Measurements from ENCODE around the gene PLEKHA7. TPM values are rescaled to one million over a fixed set of nuclear protein-coding genes. Genes with fewer than 3 reads are reported as not detected.
"Not testable (repeated sequence)": the region's sequence is repeated elsewhere in the genome, so short reads cannot be mapped to it uniquely, and the experiment has no call there.

The PLEKHA7 gene
- polyA plus RNA-seq, 3 donors from 2014 or later, result 0.28 to 0.31 TPM; not detected in 1

GRCh38 chr11:16962589-16962988 is 51.6 kb downstream of the PLEKHA7 start:
- H3K27me3 Mint-ChIP-seq (ENCODE audit: low read depth in 3 of 3); H3K4me1 Mint-ChIP-seq: not testable (repeated sequence)

GRCh38 chr11:16962146-16962545 is 52.1 kb downstream of the PLEKHA7 start:
- H3K9me3 Mint-ChIP-seq, result no peaks in the 10 kb centered on the region
- H3K36me3 Mint-ChIP-seq, result no peaks in the 10 kb centered on the region
- peaks cover 0 to 5% (median 2%) of the 10 kb centered on the region in 3 donors for H3K27me3 Mint-ChIP-seq (ENCODE audit: low read depth in 3 of 3)
- no peak overlapping the region for H3K27ac Mint-ChIP-seq
- H3K4me3 Mint-ChIP-seq, result no peak overlapping the region
- no peaks in the 10 kb centered on the region for H3K4me1 Mint-ChIP-seq
- no peak for DNase-seq

More at GRCh38 chr11:16962589-16962988, 51.6 kb downstream of the PLEKHA7 start:
- H3K27ac Mint-ChIP-seq, H3K9me3 Mint-ChIP-seq, DNase-seq, H3K4me3 Mint-ChIP-seq, H3K36me3 Mint-ChIP-seq: not testable (repeated sequence)

DNA sequence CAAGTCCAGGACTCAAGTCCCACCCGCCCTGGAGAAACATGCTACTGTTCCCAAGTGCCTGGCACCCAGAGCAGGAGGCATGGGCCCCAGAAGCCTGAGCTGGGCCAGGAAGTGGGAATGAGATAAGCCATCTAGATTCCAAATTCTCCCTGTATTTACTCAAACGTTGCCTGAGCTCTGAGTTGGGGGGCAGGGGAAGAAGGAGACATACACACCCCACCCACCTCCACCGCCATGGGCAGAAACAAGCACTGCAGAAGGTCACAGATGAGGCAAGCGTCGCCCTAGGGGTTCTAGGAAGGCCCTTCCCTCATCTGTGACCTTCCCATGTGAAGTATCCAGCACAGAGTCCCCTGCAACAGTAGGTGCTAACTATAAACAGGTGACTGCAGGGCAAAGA is 54.0 kb downstream of the PLEKHA7 start:
- Mint-ChIP-seq H3K36me3 (no peaks in the 10 kb centered on the region), H3K4me3 (no peak overlapping the region), H3K27me3 (ENCODE audit: low read depth in 3 of 3) (peaks cover 2% of the 10 kb centered on the region in 3 donors), H3K4me1 (no peaks in the 10 kb centered on the region), H3K27ac (no peak overlapping the region), H3K9me3 (no peaks in the 10 kb centered on the region)
- DNase-seq, result no peak

DNA sequence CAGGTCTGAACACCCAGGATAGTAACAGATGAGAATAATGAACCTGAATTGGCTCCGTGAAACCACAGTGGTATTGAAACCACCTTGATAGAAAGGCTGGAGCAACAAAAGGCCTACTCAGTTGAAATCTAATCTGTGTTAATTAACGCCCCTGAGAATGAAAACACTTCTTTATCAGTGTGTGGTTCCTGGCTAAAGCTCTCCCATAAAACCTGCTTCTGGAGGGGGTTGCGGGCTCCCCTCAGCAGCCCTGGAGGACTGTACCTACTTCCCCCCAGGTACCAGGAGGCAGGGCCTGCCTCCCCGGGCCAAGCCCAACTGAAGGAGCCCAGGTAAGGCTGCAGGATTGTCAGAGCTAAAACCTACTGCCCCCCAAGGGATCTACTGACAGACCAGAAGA is 54.6 kb downstream of the PLEKHA7 start:
- no peaks in the 10 kb centered on the region for H3K36me3 Mint-ChIP-seq
- no peaks in the 10 kb centered on the region for H3K9me3 Mint-ChIP-seq
- no peak for DNase-seq
- H3K27me3 Mint-ChIP-seq (ENCODE audit: low read depth in 3 of 3), result peaks cover 2 to 4% (median 2%) of the 10 kb centered on the region in 3 donors
- no peaks in the 10 kb centered on the region for H3K4me1 Mint-ChIP-seq
- H3K27ac Mint-ChIP-seq, result no peak overlapping the region
- H3K4me3 Mint-ChIP-seq, result no peak overlapping the region

DNA sequence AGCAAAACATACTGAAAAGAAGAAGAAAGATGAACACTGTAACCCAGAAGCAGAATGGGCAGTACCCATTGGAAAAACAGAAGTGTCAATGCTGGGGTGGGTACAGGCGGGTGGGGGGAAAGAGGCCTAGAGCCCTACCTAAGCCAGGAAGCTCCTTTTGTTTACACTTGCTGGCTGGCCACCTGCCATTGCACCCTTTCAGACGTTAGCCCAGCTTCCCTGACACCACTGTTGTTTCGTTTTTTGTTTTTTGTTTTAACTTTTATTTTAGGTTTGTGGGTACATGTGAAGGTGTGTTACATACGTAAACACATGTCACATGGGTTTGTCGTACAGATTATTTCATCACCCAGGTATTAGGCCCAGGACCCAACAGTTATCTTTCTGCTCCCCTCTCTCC is 55.4 kb downstream of the PLEKHA7 start:
- no peaks in the 10 kb centered on the region for H3K4me1 Mint-ChIP-seq
- no peak for DNase-seq
- no peak overlapping the region for H3K4me3 Mint-ChIP-seq
- peaks cover 2 to 4% (median 2%) of the 10 kb centered on the region in 3 donors for H3K27me3 Mint-ChIP-seq (ENCODE audit: low read depth in 3 of 3)
- H3K36me3 Mint-ChIP-seq, result no peaks in the 10 kb centered on the region
- H3K9me3 Mint-ChIP-seq, result no peaks in the 10 kb centered on the region
- no peak overlapping the region for H3K27ac Mint-ChIP-seq

DNA sequence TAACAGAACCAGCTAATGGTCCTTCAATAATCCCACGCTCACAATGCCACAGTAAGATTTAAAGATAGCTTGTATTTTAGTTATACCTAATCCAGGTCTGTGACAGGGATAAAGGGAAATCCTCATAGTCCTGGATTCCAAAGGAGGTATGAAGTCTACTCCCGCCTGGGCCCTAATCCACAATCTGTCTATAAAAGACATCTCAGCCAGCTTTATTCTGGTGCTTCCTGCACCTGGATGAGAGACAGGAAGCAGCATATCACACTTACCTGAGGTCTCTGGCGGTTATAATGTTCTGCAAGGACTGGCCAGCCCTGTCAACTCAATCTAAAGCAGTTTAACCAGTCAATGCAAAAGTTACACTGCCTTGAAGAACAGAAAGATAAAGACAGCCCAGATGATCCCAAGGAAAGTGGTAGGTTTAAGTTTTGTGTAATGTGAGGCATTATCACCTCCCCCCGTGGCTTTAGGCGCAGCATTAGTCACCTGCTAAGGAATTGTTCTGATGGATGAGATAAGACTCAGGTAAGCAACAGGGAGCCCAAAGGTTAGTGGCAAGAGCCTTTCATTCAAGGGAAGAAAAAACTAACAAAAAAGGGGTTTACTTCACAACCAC is 57.6 kb downstream of the PLEKHA7 start:
- peaks cover 2 to 4% (median 3%) of the 10 kb centered on the region in 3 donors for H3K27me3 Mint-ChIP-seq (ENCODE audit: low read depth in 3 of 3)
- no peak overlapping the region for H3K4me3 Mint-ChIP-seq
- DNase-seq, result no peak
- no peak overlapping the region for H3K27ac Mint-ChIP-seq
- no peaks in the 10 kb centered on the region for H3K9me3 Mint-ChIP-seq
- H3K36me3 Mint-ChIP-seq, result no peaks in the 10 kb centered on the region
- H3K4me1 Mint-ChIP-seq, result no peaks in the 10 kb centered on the region

GRCh38 chr11:16953663-16954062 is 60.6 kb downstream of the PLEKHA7 start:
- Mint-ChIP-seq H3K27ac (no peak overlapping the region), H3K4me1 (no peaks in the 10 kb centered on the region), H3K36me3 (no peaks in the 10 kb centered on the region), H3K27me3 (ENCODE audit: low read depth in 3 of 3) (peaks cover 1 to 4% (median 4%) of the 10 kb centered on the region in 3 donors), H3K9me3 (no peaks in the 10 kb centered on the region), H3K4me3 (no peak overlapping the region)
- no peak for DNase-seq

GRCh38 chr11:16946477-16947282 is 67.5 kb downstream of the PLEKHA7 start:
- no peaks in the 10 kb centered on the region for H3K4me1 Mint-ChIP-seq
- H3K36me3 Mint-ChIP-seq, result no peaks in the 10 kb centered on the region
- H3K27me3 Mint-ChIP-seq (ENCODE audit: low read depth in 3 of 3), result peaks cover 0 to 3% (median 0%) of the 10 kb centered on the region in 3 donors
- H3K4me3 Mint-ChIP-seq, result no peak overlapping the region
- H3K27ac Mint-ChIP-seq, result no peak overlapping the region
- DNase-seq, result no peak
- H3K9me3 Mint-ChIP-seq, result no peaks in the 10 kb centered on the region

GRCh38 chr11:16945671-16946469 is 68.3 kb downstream of the PLEKHA7 start:
- Mint-ChIP-seq H3K27ac (no peak overlapping the region), H3K36me3 (no peaks in the 10 kb centered on the region), H3K9me3 (no peaks in the 10 kb centered on the region), H3K4me1 (no peaks in the 10 kb centered on the region), H3K4me3 (no peak overlapping the region), H3K27me3 (ENCODE audit: low read depth in 3 of 3) (peaks cover 0 to 3% (median 0%) of the 10 kb centered on the region in 3 donors)
- peak; percentile 9 to 30 (median 29) for DNase-seq

DNA sequence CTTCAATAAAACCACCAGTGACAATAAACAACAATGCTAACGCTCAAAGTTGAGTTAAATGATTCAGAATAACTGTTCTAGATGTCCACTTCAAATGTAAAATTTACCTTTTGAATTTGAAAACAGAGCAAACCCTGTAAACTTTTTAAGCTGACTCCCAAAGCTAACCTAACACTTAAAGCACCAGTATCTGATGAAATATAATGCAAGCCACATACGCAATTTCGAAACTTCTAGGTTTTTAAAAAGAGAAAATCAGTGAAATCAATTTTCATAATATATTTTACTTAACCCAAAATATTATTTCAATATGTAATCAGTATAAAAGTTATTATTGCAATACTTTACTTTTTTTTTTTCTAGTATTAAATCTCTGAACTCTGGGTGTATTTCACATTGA is 71.3 kb downstream of the PLEKHA7 start:
- H3K9me3 Mint-ChIP-seq, result no peaks in the 10 kb centered on the region
- no peak for DNase-seq
- H3K4me1 Mint-ChIP-seq, result no peaks in the 10 kb centered on the region
- peaks cover 0 to 2% (median 0%) of the 10 kb centered on the region in 3 donors for H3K27me3 Mint-ChIP-seq (ENCODE audit: low read depth in 3 of 3)
- H3K36me3 Mint-ChIP-seq, result no peaks in the 10 kb centered on the region
- no peak overlapping the region for H3K27ac Mint-ChIP-seq
- no peak overlapping the region for H3K4me3 Mint-ChIP-seq

GRCh38 chr11:16942342-16942741 is 71.9 kb downstream of the PLEKHA7 start:
- Mint-ChIP-seq H3K36me3 (no peaks in the 10 kb centered on the region), H3K9me3 (no peaks in the 10 kb centered on the region), H3K27ac (no peak overlapping the region), H3K4me3 (no peak overlapping the region), H3K4me1 (no peaks in the 10 kb centered on the region), H3K27me3 (ENCODE audit: low read depth in 3 of 3) (peaks cover 0 to 2% (median 0%) of the 10 kb centered on the region in 3 donors)
- DNase-seq, result no peak

DNA sequence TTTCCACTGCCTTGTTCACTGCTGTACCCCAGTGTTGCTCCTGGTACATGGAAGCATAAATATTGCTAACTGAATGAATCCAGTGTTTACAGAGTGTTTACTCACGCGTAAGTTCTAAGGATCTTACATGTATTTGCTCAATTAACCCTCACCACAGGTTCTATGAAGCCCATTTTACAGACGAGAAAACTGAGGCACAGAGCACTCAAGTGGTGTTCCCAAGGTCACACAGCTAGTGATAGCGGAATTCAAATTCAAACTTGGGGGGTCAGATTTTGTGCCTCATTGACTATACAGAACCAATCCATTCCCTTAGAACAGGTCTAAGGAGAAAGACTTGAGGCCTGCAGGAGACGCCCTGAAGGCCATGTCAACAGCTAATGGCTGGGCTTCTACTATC is 72.3 kb downstream of the PLEKHA7 start:
- Mint-ChIP-seq H3K27me3 (ENCODE audit: low read depth in 3 of 3) (peaks cover 0 to 2% (median 0%) of the 10 kb centered on the region in 3 donors), H3K9me3 (no peaks in the 10 kb centered on the region), H3K36me3 (no peaks in the 10 kb centered on the region), H3K4me1 (no peaks in the 10 kb centered on the region), H3K27ac (no peak overlapping the region), H3K4me3 (no peak overlapping the region)
- DNase-seq, result no peak

DNA sequence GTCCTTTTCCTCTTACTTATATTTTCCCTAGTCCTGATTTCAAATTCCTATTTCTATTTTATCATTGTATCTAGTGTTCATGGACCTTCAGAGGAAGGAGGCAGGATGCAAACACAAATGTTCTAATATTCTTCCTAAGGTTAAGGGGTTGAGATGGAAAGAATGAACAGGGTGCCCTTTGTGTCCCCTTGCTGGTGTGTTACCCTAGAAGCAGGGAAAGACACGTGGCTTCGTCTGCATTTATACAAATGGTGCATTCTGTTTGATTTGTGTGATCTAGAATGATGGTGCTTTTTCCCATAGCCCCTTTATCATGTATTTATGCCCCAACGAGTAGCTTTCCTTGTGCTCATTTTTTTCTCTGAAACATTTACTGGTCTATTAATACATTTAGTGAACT is 76.2 kb downstream of the PLEKHA7 start:
- H3K4me3 Mint-ChIP-seq, result no peak overlapping the region
- no peaks in the 10 kb centered on the region for H3K36me3 Mint-ChIP-seq
- DNase-seq, result no peak
- no peaks in the 10 kb centered on the region for H3K9me3 Mint-ChIP-seq
- H3K4me1 Mint-ChIP-seq, result no peaks in the 10 kb centered on the region
- H3K27ac Mint-ChIP-seq, result no peak overlapping the region
- H3K27me3 Mint-ChIP-seq (ENCODE audit: low read depth in 3 of 3), result peaks cover 0 to 3% (median 0%) of the 10 kb centered on the region in 3 donors

GRCh38 chr11:16936643-16937042 is 77.6 kb downstream of the PLEKHA7 start:
- DNase-seq, result no peak
- H3K27ac Mint-ChIP-seq, result no peak overlapping the region
- H3K9me3 Mint-ChIP-seq, result no peaks in the 10 kb centered on the region
- no peaks in the 10 kb centered on the region for H3K4me1 Mint-ChIP-seq
- peaks cover 0 to 2% (median 2%) of the 10 kb centered on the region in 3 donors for H3K27me3 Mint-ChIP-seq (ENCODE audit: low read depth in 3 of 3)
- H3K36me3 Mint-ChIP-seq, result no peaks in the 10 kb centered on the region
- H3K4me3 Mint-ChIP-seq, result no peak overlapping the region

All from immature natural killer cell (primary cell).